NT2/D1 (cell line): Measurements from ENCODE around the gene CDC6.

Source experiments
- SUZ12 ChIP-seq: IDR thresholded peaks from 2 replicates; pipeline ENCODE4 v1.6.1; 2011; ENCODE audit not compliant: insufficient read length, insufficient read depth; ENCODE audit errors: extremely low read depth
- YY1 ChIP-seq: IDR thresholded peaks from 2 replicates; pipeline ENCODE4 v1.6.1; 2011; ENCODE audit not compliant: insufficient read length, insufficient read depth
- ZNF274 ChIP-seq: IDR thresholded peaks from 2 replicates; pipeline ENCODE4 v1.6.1; 2011; ENCODE audit warnings: mild to moderate bottlenecking, low read depth, low read length

DNA sequence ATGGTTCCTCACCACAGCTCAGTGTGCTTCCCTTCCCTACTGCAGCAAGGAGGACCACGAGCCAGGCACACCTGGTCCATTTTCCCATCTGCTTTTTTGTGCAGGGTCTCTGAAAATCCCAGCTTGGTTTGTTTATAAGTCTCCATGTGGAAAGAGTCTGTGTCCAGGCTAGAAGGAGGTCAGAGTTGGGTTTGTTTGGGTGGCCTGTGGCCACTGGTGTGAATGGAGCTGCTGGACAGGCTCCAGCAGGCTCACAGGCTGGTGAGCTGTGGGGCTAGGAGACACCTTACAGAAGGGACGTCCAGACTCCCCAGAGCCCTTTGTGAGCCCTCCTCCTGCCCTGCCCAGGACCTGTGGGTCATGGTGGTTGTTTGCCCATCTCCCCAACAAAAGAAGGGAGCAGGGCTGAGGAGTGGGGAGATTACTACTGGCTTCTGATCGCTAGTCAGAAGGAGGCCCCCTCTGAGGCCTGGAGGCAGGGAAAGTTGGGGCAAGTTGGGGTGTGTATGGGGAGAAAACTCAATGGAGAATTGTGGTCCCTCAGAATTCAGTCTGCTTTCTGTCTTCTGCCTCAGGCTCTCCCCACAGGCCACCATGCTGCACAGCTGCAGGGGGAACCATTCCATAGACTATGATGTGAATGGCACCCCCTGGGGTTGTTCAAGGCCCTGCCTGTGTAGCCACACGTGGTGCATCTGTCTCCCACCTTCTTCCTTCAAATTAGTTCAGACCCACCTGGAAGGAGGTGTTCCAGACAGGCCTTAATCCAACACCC, 25.4 kb downstream of the CDC6 start:
- TF ChIP-seq YY1 (no peak), SUZ12 (no peak), ZNF274 (no peak)
